Lung microvascular endothelial cell (primary cell): Measurements from ENCODE around the gene DVL3. TPM values are rescaled to one million over a fixed set of nuclear protein-coding genes. Genes with fewer than 3 reads are reported as not detected.
"Not testable (repeated sequence)": the region's sequence is repeated elsewhere in the genome, so short reads cannot be mapped to it uniquely, and the experiment has no call there.

Source experiments
- DNase-seq, 2 donors: peaks; one replicate each; pipeline versions ENCODE4 v3.0.0 to v3.0.0-alpha.2; 2010; ENCODE audit warnings: low read depth in 2 of 2
- total RNA-seq: library from RNA; depleted of rRNA; stranded (reverse); fragments of >200 nt; gene quantifications from 2 replicates; pipeline ENCODE4 v1.2.1, GENCODE V29; 2014

Gene DVL3
- total RNA-seq, 1 donor from 2014 or later, result 19.8 TPM

DNA sequence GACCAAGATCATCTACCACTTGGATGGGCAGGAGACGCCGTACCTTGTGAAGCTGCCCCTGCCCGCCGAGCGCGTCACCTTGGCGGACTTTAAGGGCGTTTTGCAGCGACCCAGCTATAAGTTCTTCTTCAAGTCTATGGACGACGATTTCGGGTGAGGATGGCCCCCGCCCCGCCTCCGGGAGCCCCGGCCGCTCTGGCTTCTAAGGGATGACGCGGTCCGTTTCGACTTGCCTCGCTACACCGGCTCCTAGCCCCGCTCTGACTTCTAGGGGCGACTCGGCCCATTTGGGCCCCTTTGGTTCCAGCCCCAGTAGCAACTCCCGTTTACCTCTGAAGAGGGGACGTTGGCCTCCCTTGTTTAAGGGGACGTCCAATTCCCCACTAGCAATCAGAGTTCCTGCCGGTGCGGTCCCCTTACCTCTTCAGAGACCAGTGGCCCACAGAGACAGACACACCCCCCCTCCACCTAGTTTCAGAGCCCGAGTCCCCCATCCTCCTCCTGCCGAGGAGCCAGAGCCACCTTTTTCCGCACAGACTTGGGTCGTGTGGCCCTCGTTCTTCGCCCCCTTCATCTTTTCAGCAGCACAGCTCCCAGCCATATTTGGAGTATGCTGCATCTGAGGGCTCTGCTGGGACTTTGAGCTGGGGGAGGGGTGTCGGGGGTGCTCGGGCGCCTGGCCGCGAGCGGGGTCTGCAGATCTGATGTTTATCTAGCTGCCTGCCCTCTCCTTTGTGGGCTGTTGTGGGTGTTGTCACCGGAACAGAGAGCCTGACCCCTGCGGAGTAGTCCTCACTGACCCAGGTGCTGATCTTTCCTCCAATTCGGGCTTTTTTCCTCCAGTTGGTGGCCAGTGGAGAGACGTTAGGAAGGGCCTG, 706 bp downstream of the DVL3 start:
- DNase-seq, result peak; percentile 12 to 14

DNA sequence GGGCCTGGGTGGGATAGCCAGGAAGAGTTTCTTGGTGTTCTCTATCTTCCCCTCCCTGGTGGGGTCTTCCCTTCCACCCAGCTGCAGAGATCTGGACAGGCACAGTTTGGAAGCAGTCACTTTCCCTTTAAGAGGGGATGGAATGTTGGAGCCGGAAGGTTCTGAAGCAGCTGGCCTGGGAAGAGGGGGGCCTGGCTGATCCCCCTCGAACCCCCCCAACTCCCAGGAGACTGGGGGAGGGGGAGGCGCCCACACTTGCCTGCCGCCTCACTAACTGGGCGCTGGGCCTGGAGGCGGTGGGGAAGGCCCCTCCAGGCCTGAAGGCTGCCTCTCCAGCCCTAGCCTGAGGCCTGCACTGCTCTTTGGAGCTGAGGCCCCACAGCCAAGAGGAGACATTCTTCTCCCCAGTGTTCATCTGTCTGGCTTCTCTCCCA, 1.4 kb downstream of the DVL3 start:
- peak; percentile 29 to 42 for DNase-seq

DNA sequence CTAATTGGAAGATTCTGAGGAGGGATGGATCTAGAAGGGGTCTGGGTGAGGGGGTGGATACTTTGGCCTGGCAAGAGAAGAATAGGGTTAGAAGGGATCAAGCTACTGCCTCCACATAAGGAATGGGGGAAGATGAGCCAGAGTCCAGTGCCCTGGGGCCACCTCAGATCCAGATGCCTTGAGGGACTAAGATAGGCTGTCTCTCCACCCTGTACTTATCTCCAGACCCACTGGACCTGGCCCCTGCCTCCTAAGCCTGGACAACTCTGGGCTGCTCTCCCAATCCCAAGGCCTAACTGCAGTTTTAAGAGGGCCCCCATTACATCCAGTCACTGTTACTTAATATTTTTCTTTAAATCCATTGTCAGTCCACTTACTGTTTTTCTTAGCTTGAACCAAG, 2.0 kb downstream of the DVL3 start:
- no peak for DNase-seq

DNA sequence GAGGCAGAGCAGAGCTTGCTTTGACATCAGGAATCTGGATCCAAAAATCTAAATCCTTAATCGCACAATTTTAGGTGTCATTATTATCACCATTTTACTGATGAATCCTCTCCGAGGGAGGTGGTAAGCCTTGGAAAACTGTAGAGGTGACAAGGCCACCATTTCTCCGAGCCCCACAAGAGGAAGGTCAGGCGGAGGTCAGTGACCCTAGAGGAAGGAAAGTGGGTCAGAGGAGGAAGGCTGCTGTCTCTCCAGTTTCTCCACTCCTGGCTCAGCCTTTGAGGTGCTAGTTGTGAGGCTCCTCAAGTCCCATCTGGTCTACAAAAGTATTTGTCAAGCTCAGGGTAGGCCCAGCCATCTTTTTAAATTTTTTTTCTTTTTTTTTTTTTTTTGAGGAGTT, 3.2 kb downstream of the DVL3 start:
- DNase-seq, result no peak

DNA sequence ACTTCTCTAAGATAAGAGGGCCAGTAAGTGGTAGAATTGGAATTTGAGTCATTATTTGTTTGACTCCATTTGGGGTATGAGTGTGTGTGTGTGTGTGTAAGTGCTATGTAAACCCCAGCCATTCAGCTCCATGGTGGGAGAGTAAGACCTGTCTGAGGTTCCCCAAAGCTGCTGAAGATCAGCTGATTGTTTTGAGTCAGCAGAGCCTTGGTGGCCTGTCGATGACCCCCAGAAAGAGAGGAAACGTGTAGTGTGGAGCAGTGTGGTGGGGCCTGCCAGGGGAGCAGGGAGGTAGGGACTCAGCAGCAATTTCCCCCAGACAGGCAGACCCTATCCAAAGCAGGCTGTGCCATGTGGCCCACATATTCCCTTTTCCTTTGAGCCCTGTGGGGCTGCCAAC, 5.3 kb downstream of the DVL3 start:
- DNase-seq, result peak in 1 of 2 donors; percentile 64

DNA sequence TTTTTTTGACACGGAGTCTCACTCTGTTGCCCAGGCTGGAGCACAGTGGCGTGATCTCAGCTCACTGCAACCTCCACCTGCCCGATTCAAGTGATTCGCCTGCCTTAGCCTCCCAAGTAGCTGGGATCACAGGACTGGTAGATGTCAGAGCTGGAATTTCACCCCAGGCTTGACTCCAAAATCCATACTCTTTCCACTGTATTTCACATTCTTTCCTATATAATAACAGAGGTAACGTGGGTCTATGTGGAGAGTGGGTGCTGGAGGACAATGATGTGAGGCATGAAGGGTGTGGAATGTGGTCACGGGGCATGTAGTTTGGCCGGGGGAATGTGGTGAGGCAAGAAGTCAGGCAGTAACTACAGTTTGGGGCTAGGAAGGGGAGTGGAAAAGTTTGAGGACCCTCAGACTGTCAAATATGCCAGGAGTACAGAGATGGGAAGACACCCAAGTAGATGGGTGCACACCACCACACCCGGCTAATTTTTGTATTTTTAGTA, 7.4 kb downstream of the DVL3 start:
- DNase-seq, result not testable (repeated sequence)

DNA sequence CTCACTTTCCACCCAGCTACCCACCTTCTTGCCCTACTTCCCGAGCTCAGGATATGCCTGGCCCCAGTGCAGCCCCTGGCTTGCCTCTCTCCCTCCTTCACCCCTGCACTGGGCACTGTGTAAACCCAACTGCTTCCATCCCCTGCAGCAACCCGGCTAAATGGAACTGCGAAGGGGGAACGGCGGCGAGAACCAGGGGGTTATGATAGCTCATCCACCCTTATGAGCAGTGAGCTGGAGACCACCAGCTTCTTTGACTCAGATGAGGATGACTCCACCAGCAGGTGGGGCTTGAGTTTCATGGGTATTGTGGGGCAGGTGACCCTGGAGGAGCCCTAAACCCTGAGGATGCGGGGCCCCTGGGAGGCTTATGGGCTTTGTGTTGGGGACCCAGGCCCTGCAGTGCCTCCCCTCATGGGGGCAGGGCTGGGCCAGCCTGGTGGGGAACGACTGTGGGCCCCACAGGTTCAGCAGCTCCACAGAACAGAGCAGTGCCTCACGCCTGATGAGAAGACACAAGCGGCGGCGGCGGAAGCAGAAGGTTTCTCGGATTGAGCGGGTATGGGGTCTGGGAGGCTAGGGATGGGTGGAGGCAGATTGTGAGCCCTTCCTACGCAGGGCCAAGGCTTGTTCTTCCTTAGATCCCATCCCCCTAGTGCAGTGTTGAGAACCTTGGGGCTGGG, 9.6 kb downstream of the DVL3 start:
- no peak for DNase-seq

DNA sequence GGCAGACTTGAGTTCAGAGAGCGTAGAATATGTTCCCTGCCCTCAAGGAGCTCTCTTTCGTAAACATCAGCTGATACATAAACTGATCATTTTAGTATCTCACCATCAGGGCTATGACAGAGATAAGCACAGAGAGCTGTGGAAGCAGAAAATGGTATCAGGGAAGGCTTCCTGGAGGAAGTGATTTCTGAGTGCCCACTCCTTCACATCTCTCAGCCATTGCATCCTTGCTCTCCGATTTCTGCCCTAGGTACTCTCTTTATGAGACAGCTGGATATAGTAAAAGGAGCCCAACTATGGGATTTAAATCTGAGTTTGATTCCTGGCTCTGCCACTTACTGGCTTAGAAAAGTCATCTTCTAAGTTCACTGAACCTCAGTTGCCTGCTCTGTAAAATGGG, 10.4 kb downstream of the DVL3 start:
- no peak for DNase-seq

DNA sequence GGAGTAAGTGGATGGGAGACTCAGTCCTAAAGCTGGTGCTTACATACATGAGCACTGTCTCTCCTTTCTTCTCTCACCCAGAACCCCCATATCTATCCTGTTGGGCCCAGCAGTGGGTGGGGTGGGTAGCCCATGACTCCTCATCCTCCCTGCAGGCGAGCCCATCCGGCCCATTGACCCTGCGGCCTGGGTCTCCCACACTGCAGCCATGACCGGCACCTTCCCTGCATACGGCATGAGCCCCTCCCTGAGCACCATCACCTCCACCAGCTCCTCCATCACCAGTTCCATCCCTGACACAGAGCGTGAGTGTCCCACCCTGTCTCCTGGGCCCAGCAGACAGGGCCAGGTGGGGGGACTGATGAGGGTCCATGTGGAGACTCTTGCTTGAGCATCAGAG, 11.5 kb downstream of the DVL3 start:
- no peak for DNase-seq

DNA sequence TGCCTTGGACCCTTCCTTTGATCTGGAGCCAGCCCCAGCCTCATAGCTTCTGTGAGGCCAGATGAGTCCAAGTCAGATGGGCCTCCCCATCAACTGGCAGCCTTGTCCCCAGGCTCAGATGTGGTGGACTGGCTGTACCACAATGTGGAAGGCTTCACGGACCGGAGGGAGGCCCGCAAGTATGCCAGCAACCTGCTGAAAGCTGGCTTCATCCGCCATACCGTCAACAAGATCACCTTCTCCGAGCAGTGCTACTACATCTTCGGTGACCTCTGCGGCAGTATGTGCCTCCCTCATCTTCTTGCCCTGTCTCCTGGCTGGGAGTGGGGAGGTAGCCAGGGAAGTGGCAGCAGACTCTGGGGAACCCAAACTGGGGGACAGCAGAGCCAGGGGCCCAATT, 12.6 kb downstream of the DVL3 start:
- DNase-seq, result no peak

DNA sequence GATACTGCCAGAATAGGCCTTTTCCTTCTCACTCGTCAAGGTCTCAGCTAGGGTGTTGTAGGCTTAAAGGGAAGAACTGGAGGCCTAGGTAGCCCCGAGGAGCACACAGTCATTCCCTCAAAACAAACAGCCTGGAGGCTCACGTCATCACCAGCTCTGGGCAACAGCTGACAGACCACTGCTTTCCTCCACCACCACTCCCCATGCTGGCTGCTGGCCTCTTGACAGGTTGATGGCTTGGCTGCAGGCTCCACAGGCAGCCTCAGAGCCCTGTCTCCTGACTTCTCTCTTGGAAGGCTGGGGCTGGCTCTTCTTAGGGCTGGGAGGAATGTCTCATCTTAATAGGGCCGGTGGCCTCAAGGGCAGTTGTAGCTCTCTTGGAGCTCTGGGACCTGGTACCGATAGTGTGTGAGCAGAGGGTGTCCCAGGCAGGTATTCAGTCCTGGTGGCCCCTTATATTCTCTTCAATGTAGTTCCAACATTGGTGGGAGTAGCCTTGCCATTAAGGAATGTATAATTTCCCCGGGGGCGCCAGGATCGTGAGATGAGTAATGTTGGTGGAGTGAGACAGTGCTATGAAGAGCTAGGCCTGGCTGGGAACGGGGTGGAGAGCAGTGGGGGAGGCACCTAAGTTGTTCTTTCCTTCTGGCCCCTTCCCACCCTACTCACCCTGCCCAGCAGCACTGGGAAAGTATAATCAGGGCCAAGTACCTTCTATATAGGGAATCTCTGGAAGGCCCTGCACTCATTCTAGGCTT, 13.4 kb downstream of the DVL3 start:
- DNase-seq, result no peak

DNA sequence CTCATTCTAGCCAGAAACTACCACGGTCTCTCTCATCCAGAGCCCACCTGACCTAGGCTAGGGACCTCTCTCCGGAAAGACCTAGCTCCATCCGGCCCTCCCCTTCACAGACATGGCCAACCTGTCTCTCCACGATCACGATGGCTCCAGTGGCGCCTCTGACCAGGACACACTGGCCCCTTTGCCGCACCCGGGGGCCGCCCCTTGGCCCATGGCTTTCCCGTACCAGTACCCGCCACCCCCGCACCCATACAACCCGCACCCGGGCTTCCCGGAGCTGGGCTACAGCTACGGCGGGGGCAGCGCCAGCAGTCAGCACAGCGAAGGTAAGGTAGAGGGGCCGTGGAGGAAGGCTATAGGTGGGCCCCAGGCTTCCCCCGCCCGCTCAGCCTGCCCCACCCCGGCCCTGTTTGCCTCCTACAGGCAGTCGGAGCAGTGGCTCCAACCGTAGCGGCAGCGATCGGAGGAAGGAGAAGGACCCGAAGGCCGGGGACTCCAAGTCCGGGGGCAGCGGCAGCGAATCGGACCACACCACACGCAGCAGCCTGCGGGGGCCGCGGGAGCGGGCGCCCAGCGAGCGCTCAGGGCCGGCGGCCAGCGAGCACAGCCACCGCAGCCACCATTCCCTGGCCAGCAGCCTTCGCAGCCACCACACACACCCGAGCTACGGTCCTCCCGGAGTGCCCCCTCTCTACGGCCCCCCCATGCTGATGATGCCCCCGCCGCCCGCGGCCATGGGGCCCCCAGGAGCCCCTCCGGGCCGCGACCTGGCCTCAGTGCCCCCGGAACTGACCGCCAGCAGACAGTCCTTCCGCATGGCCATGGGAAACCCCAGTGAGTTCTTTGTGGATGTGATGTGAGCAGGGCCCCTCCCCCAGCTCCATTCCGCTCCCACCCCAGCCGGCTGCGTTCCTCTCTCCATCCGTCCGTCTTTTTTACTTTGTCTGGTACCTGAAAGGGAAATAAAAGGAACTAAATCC, 15.0 kb downstream of the DVL3 start:
- no peak for DNase-seq

DNA sequence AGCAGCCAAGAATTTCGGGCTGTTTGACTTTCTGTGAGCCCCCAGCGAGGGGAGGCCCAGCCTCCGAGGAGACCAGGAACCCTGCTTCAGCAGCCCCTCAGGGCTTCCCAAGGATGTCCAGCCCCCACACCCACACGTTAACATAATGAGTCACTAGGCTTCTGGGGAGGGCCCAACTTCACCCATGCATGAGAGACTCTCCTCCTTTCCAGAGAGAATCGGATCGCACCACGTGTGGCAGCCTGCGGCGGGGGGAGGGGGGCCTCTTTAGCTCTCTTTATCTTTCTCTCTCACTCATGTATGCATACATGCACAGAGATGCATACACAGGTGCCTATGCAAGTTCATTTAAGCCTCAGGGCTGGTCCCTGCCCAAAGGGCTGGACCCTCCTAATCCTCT, 16.4 kb downstream of the DVL3 start:
- no peak for DNase-seq

DNA sequence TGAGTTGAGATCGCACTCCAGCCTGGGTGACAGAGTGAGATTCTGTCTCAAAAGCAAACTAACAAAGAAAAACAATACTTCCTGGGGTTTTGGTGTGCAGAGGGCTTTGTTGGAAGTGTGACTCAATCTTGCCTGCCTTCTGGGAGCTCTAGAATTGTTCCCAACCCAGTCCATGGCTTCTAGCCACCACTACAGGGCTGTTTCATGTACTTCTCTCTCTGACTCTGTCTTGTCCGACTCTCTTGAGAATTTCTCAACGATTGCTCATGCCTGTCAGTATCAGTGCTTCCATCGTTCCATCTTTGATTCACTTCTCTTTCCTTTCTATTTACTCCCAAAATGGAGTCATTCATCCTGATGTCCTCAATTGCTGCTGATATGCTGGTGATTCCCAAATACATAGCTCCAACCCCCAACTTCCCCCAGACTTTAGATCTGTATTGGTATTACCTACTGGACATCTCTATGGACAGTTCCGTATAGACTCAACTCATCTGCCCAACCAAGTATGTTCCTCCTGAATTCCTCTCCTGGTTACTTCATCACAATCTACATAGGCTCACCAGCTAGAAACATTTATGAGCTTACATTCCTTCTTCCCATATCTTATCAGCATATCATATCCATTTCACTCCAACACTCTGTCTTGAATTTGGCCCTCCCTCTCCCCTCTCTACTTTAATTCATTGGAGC, 17.6 kb downstream of the DVL3 start:
- peak; percentile 15 to 71 for DNase-seq

DNA sequence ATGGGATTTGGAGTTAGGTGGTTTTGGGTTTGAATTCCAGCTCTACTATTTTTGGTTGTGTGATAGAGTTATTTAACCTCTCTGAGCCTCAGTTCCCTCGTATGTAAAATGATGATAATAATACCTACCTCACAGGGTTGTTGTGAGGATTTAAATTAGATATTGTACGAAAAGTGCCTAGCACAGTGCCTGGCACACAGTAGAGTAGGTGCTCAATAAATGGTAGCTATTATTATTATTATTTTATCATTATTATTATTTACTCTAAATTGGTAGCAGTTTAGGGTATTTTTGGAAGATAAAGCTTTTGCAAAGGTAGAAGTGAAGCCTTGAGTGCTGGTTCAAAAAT, 18.2 kb downstream of the DVL3 start:
- no peak for DNase-seq

DNA sequence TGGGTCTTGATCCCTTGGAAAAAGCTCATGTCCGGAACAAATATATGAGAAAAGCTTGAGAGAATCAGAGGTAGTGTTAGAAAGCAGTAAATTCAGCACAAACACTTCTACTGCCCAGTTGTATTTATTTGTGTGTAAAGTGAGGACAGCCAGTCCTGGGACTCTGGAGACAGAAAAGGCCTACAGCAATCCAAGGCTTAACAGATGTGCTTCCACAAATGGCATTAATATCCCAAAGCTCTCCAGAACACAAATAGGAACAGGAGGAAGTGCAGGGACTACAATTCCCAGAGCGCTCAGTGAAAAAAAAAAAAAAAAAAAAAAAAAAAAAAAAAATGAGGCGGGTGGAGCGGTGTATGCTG, 19.1 kb downstream of the DVL3 start:
- no peak for DNase-seq

DNA sequence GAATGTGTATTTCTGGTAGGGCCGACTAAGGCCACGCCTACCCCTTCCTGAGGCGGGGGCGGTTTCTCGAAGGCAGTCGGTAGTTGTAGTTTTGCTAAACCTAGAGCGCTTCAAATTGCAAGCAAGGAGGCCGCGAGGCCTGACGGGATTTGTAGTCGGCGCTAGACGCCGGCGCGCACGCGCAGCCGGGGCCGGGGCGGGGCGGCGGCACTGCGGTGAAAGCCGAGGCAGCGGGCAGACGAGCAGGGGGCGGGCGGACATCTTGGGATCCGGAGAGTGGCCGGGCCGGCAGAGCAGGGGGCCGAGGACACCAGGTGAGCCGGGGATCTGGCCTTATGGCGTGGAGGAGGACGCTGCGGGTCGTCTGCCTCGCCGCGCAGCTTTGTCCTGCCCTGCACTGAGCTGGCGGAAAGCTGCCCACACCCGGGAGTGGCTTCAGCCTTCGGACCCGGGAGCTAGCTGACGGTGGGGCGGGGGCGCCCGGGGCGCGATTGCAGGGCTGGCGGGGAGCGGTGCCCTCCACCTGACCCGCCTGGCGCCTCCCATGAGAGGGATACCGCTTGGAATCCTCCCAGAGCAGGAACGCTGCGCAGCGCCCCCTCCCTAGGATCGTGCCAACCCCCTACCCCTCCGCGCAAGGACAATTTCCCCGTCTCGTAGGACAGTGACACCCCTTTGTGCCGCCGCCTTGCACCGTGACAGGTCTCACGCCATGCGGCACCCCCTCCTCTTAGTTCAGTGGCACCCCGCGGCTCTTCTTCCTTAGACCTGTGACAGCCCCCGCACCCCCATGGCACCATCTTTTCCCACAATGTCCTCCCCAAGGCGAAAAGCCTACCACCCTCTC, 19.7 kb downstream of the DVL3 start, which contains the start of gene AP2M1:
TSS of gene AP2M1 (plus strand) at position 210 of the 847 bp plus-strand sequence. CDS start 2,139 bp downstream, outside the sequence.
- peak; percentile 99 to 100 for DNase-seq

DNA sequence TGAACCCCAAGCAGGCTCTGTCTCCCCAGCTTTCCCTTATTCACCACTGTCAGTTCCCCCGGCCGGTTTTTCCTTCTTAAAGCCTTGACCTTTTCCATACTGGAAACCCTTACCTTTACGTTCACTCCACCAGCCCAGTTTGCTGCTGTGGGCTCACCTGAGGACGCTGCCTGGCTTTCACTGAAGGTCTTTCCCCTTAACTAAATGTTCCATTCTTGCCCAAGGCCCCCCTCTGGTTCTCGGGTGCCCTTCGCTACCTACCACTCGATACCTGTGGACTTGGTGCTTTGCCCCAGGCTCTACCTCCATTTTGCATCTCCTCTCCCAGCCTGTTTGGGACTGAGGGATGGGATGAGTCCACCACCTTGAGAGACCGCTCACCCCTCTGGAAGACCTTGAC, 20.3 kb downstream of the DVL3 start:
- DNase-seq, result no peak

DNA sequence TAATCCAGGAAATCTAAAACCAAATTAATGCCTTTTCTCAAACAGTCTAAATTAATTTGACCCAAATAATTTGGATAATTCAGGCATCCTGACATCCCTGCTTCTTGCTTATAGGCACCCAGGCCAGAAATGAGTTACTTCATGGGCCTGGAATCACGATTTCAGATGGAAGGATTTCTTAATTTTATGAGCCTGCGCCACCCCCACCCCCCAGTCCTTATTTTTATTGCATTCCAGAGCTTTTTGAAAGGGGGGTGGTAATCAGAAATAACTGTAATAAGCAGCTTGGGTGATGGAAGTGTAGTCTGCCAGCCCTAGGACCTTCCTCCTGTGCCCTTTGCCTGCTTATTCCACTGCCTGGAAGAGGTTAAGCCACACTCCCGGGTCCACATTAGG, 20.8 kb downstream of the DVL3 start:
- no peak for DNase-seq
